ENCODE results near the gene TNIK. TPM values are rescaled to one million over a fixed set of nuclear protein-coding genes. Genes with fewer than 3 reads are reported as not detected.

TNIK gene
- total RNA-seq, 6 experiments from 2014 or later = 10.6 to 17.2 (median 11.8) TPM

- H3K4me1 Mint-ChIP-seq (ENCODE audit: low read depth) = peaks cover 49% of the 10 kb centered on the region
Measured at GRCh38 chr3:171458864-171459136, 1.4 kb downstream of the TNIK start.

GRCh38 chr3:171458071-171458863, 1.9 kb downstream of the TNIK start:
- Mint-ChIP-seq H3K27me3 (ENCODE audit: insufficient read depth) (no peaks in the 10 kb centered on the region; the same call in 1 of the 2 replicates), H3K4me1 (ENCODE audit: low read depth) (peaks cover 49% of the 10 kb centered on the region)

More at GRCh38 chr3:171458864-171459136, 1.4 kb downstream of the TNIK start:
- no peak for TF ChIP-seq CTCF (IDR thresholded peaks at IDR 0.05)
- no peaks in the 10 kb centered on the region; the same call in 1 of the 2 replicates for H3K27me3 Mint-ChIP-seq (ENCODE audit: insufficient read depth)
- peak overlapping the region; percentile 5; the same call in 1 of the 2 replicates for H3K27ac Mint-ChIP-seq
- H3K36me3 Mint-ChIP-seq (ENCODE audit: low read depth) = no peaks in the 10 kb centered on the region
- H3K9me3 Mint-ChIP-seq = no peaks in the 10 kb centered on the region
- no peak for DNase-seq
- H3K4me3 Mint-ChIP-seq = peak overlapping the region; percentile 91

GRCh38 chr3:171457607-171458061, 2.6 kb downstream of the TNIK start:
- Mint-ChIP-seq H3K36me3 (ENCODE audit: low read depth) (no peaks in the 10 kb centered on the region), H3K4me1 (ENCODE audit: low read depth) (peaks cover 47% of the 10 kb centered on the region), H3K27ac (no peak overlapping the region), H3K9me3 (no peaks in the 10 kb centered on the region), H3K27me3 (ENCODE audit: insufficient read depth) (no peaks in the 10 kb centered on the region; the same call in 1 of the 2 replicates), H3K4me3 (peak overlapping the region; percentile 91)
- TF ChIP-seq CTCF (IDR thresholded peaks at IDR 0.05) = no peak
- DNase-seq = no peak

More at GRCh38 chr3:171458071-171458863, 1.9 kb downstream of the TNIK start:
- Mint-ChIP-seq H3K4me3 (peak overlapping the region; percentile 91), H3K36me3 (ENCODE audit: low read depth) (no peaks in the 10 kb centered on the region), H3K9me3 (no peaks in the 10 kb centered on the region), H3K27ac (no peak overlapping the region; the same call in 1 of the 2 replicates)
- no peak for DNase-seq
- no peak for TF ChIP-seq CTCF (IDR thresholded peaks at IDR 0.05)

- Mint-ChIP-seq H3K4me3 (no peak overlapping the region), H3K27ac (no peak overlapping the region), H3K9me3 (no peaks in the 10 kb centered on the region), H3K4me1 (ENCODE audit: low read depth) (peaks cover 41% of the 10 kb centered on the region), H3K27me3 (ENCODE audit: insufficient read depth) (no peaks in the 10 kb centered on the region; the same call in 1 of the 2 replicates), H3K36me3 (ENCODE audit: low read depth) (no peaks in the 10 kb centered on the region)
- DNase-seq = no peak
- no peak for TF ChIP-seq CTCF (IDR thresholded peaks at IDR 0.05)
Measured at GRCh38 chr3:171456765-171457606, 3.2 kb downstream of the TNIK start.

GRCh38 chr3:171455603-171456550, 4.3 kb downstream of the TNIK start:
- DNase-seq = no peak
- Mint-ChIP-seq H3K9me3 (no peaks in the 10 kb centered on the region), H3K27ac (no peak overlapping the region), H3K4me3 (no peak overlapping the region), H3K27me3 (ENCODE audit: insufficient read depth) (no peaks in the 10 kb centered on the region; the same call in 1 of the 2 replicates), H3K36me3 (ENCODE audit: low read depth) (no peaks in the 10 kb centered on the region), H3K4me1 (ENCODE audit: low read depth) (peaks cover 34% of the 10 kb centered on the region)
- TF ChIP-seq CTCF (IDR thresholded peaks at IDR 0.05) = no peak

All from HFFc6 (cell line).